HCT116 (cell line): ENCODE data around the gene ADCK1.

ENCODE experiments used
- CBX3 ChIP-seq: IDR thresholded peaks from 2 replicates; pipeline ENCODE4 v1.6.1; 2012; ENCODE audit warnings: low read depth
- CEBPB ChIP-seq: IDR thresholded peaks from 2 replicates; pipeline ENCODE4 v1.6.1; 2012; ENCODE audit warnings: low read depth
- CTCF ChIP-seq, 3 experiments: fragments of 200-600 bp in 1 of 3; sonication (generic) in 1 of 3; IDR thresholded peaks in 2 of 3; conservative IDR thresholded peaks in 1 of 3; 2 replicates each; pipeline ENCODE4 v1.5.1; 2012 to 2017; ENCODE audit warnings: low read depth in 2 of 3, low read length in 2 of 3, antibody characterized with exemption in 1 of 3, borderline replicate concordance in 1 of 3, control low read depth in 1 of 3, mild to moderate bottlenecking in 1 of 3, mixed read lengths in 1 of 3, mixed run types in 1 of 3, moderate library complexity in 1 of 3; ENCODE audit not compliant: insufficient read depth in 1 of 3
- EGR1 ChIP-seq: IDR thresholded peaks from 2 replicates; pipeline ENCODE4 v1.6.1; 2012; ENCODE audit warnings: low read depth
- EZH2 ChIP-seq: fragments of 200-600 bp; sonication (generic); IDR thresholded peaks from 2 replicates; pipeline ENCODE4 v1.6.1; 2017; ENCODE audit warnings: antibody characterized with exemption, mixed run types
- POLR2A ChIP-seq: IDR thresholded peaks from 2 replicates; pipeline ENCODE4 v1.7.0; 2011; ENCODE audit warnings: borderline replicate concordance; ENCODE audit not compliant: insufficient read depth, insufficient read length; ENCODE audit errors: extremely low read depth
- POLR2AphosphoS5 ChIP-seq: IDR thresholded peaks from 2 replicates; pipeline ENCODE4 v1.6.1; 2011; ENCODE audit warnings: mild to moderate bottlenecking, low read depth, low read length, moderate library complexity
- RAD21 ChIP-seq: IDR thresholded peaks from 2 replicates; pipeline ENCODE4 v1.6.1; 2012; ENCODE audit warnings: low read depth, mild to moderate bottlenecking
- REST ChIP-seq: IDR thresholded peaks from 2 replicates; pipeline ENCODE4 v1.6.1; 2012; ENCODE audit warnings: low read depth
- SIN3A ChIP-seq: IDR thresholded peaks from 2 replicates; pipeline ENCODE4 v1.6.1; 2012; ENCODE audit warnings: low read depth
- SP1 ChIP-seq: IDR thresholded peaks from 2 replicates; pipeline ENCODE4 v1.6.1; 2012; ENCODE audit warnings: low read depth
- SRF ChIP-seq: IDR thresholded peaks from 2 replicates; pipeline ENCODE4 v1.6.1; 2012; ENCODE audit warnings: low read depth
- TCF7L2 ChIP-seq: IDR thresholded peaks from 2 replicates; pipeline ENCODE4 v1.7.0; 2011; ENCODE audit warnings: borderline replicate concordance, inconsistent platforms; ENCODE audit not compliant: insufficient read depth, insufficient read length; ENCODE audit errors: extremely low read depth
- YY1 ChIP-seq: IDR thresholded peaks from 2 replicates; pipeline ENCODE4 v1.6.1; 2011; ENCODE audit warnings: low read length, low read depth, moderate library complexity, mild to moderate bottlenecking; ENCODE audit not compliant: insufficient replicate concordance; ENCODE audit errors: extremely low read depth

GRCh38 chr14:77861201-77861600, 61.3 kb downstream of the ADCK1 start:
- TF ChIP-seq SRF, result no peak
- TF ChIP-seq REST, result no peak
- no peak for TF ChIP-seq EZH2
- TF ChIP-seq CEBPB, result no peak
- TF ChIP-seq CTCF (IDR thresholded peaks at IDR 0.05 in 2 of 3, conservative IDR thresholded peaks at IDR 0.05 in 1 of 3; ENCODE audit: borderline replicate concordance in 1 of 3, insufficient read depth in 1 of 3, low read depth in 2 of 3, low read length in 2 of 3), result no peak
- TF ChIP-seq POLR2A, result no peak
- no peak for TF ChIP-seq EGR1
- no peak for TF ChIP-seq SIN3A
- TF ChIP-seq CBX3, result no peak
- TF ChIP-seq YY1, result no peak
- no peak for TF ChIP-seq POLR2AphosphoS5
- TF ChIP-seq SP1, result no peak
- no peak for TF ChIP-seq RAD21
- TF ChIP-seq TCF7L2, result no peak
